ENCODE measurements around the gene EDC3. TPM values are rescaled to one million over a fixed set of nuclear protein-coding genes. Genes with fewer than 3 reads are reported as not detected.
"Not testable (repeated sequence)": the region's sequence is repeated elsewhere in the genome, so short reads cannot be mapped to it uniquely, and the experiment has no call there.

Gene EDC3
- total and polyA plus RNA-seq, 9 of the 15 experiments (the other 6 are each of a cell fraction or from before 2014, with no cell fraction given), result 11.7 to 63.9 (median 32.8) TPM

- H3K9me1 ChIP-seq (ENCODE audit: control insufficient read depth, insufficient read depth, low read length); H3K79me2 ChIP-seq (ENCODE audit: control insufficient read depth, insufficient read depth, low read length); DNase-seq (ENCODE audit: extremely low read depth in 1 of 4, low spot score in 3 of 4); CTCF ChIA-PET (ENCODE audit: low intra/inter-chr PET ratio); H3K4me3 ChIP-seq; FAIRE-seq; H3K9ac ChIP-seq (ENCODE audit: insufficient read depth in 1 of 2, low read depth in 2 of 2, low read length in 2 of 2); H3K4me1 ChIP-seq (replicated peaks in 1 of 2; ENCODE audit: control insufficient read depth in 2 of 2, insufficient read depth in 2 of 2, low read length in 2 of 2); BruUV-seq (replicated peaks); H3K9me3 ChIP-seq (replicated peaks; ENCODE audit: control insufficient read depth, insufficient read depth, low read depth, low read length); H3K4me2 ChIP-seq (ENCODE audit: insufficient read depth, low read length); ATAC-seq; H3K27ac ChIP-seq (ENCODE audit: extremely low read depth, low read depth, low read length); in situ Hi-C loops (cut with MboI); H2AFZ ChIP-seq (ENCODE audit: low read depth, low read length); intact Hi-C loops (cut with micrococcal nuclease); H3K27me3 ChIP-seq (ENCODE audit: control insufficient read depth in 2 of 2, insufficient read depth in 2 of 2, low read length in 2 of 2): not testable (repeated sequence)
- peaks cover 32% of the 10 kb centered on the region for H4K20me1 ChIP-seq (replicated peaks; ENCODE audit: control insufficient read depth, insufficient read depth, low read length)
- 100% methylated on average over 5 of the region's 10 CpGs for WGBS (ENCODE audit: insufficient coverage, low coverage, missing lambda C conversion rate)
- POLR2A ChIA-PET, result interaction anchor here (0.6 to 1.5 kb wide), 3 partner anchors 12 to 181 kb away, joined by 3 to 5 read pairs (median 3); no protein-coding TSS in a partner anchor
- TF ChIP-seq POLR2G (IDR thresholded peaks at IDR 0.05; ENCODE audit: low read depth, low read length), result peak; percentile 63
- H3K36me3 ChIP-seq (ENCODE audit: control insufficient read depth, insufficient read depth, low read length), result peaks cover 98% of the 10 kb centered on the region
These were observed 66.1 kb downstream of the EDC3 start for GRCh38 chr15:74629696-74630095.

GRCh38 chr15:74628949-74629348, 66.9 kb downstream of the EDC3 start:
- WGBS (ENCODE audit: insufficient coverage, low coverage, missing lambda C conversion rate), result 77% methylated on average over 5 of the region's 5 CpGs
- ATAC-seq (no peak), DNase-seq (ENCODE audit: extremely low read depth in 1 of 4, low spot score in 3 of 4) (no peak), FAIRE-seq (no peak)
- H3K27ac ChIP-seq (ENCODE audit: extremely low read depth, low read depth, low read length), result no peak overlapping the region
- no peak overlapping the region for H3K9ac ChIP-seq (ENCODE audit: insufficient read depth in 1 of 2, low read depth in 2 of 2, low read length in 2 of 2)
- H3K9me3 ChIP-seq (replicated peaks; ENCODE audit: control insufficient read depth, insufficient read depth, low read depth, low read length), result no peaks in the 10 kb centered on the region
- no peak overlapping the region for H3K4me3 ChIP-seq
- H3K27me3 ChIP-seq (ENCODE audit: control insufficient read depth in 2 of 2, insufficient read depth in 2 of 2, low read length in 2 of 2), result no peaks in the 10 kb centered on the region
- CTCF ChIA-PET (ENCODE audit: low intra/inter-chr PET ratio), result no interaction called here
- H2AFZ ChIP-seq (ENCODE audit: low read depth, low read length), result no peak overlapping the region
- no peak overlapping the region for H3K4me2 ChIP-seq (ENCODE audit: insufficient read depth, low read length)
- H3K9me1 ChIP-seq (ENCODE audit: control insufficient read depth, insufficient read depth, low read length), result peaks cover 8% of the 10 kb centered on the region
- TF ChIP-seq ZNF217 (CRISPR knock-in tag; IDR thresholded peaks at IDR 0.05), result no peak
- TF ChIP-seq ZNF780A (CRISPR knock-in tag; IDR thresholded peaks at IDR 0.05), result no peak
- no peak for TF ChIP-seq ZBTB26 (CRISPR knock-in tag; IDR thresholded peaks at IDR 0.05)
- TF ChIP-seq MEIS2 (IDR thresholded peaks at IDR 0.05; ENCODE audit: partially characterized antibody), result no peak
- no peak for TF ChIP-seq FOXJ3 (CRISPR knock-in tag; IDR thresholded peaks at IDR 0.05)
- TF ChIP-seq POLR2A (conservative IDR thresholded peaks at IDR 0.05), result 0 out of 2 replicates have a peak, but pooled peaks have one; percentile 40
- no peak for TF ChIP-seq ETS2 (tag; IDR thresholded peaks at IDR 0.05; ENCODE audit: borderline replicate concordance, poor library complexity, severe bottlenecking)
- in situ Hi-C loops (cut with MboI) (no loop called here), intact Hi-C loops (cut with micrococcal nuclease) (no loop called here)
- H3K36me3 ChIP-seq (ENCODE audit: control insufficient read depth, insufficient read depth, low read length), result peaks cover 98% of the 10 kb centered on the region
- POLR2A ChIA-PET, result interaction anchor here (0.6 to 0.9 kb wide), 4 partner anchors 8 to 238 kb away, joined by 3 to 4 read pairs (median 4); no protein-coding TSS in a partner anchor
- H3K79me2 ChIP-seq (ENCODE audit: control insufficient read depth, insufficient read depth, low read length), result no peaks in the 10 kb centered on the region
- no TSS peak for BruUV-seq (replicated peaks)
- H3K4me1 ChIP-seq (replicated peaks in 1 of 2; ENCODE audit: control insufficient read depth in 2 of 2, insufficient read depth in 2 of 2, low read length in 2 of 2), result no peaks in the 10 kb centered on the region; a peak in 1 of 5 replicates
- peaks cover 32% of the 10 kb centered on the region for H4K20me1 ChIP-seq (replicated peaks; ENCODE audit: control insufficient read depth, insufficient read depth, low read length)

Data from K562 (cell line).